Progenitor cell of endocrine pancreas (in vitro differentiated cells): ENCODE data around the gene SLC36A4. TPM values are rescaled to one million over a fixed set of nuclear protein-coding genes. Genes with fewer than 3 reads are reported as not detected.
"Not testable (repeated sequence)": the region's sequence is repeated elsewhere in the genome, so short reads cannot be mapped to it uniquely, and the experiment has no call there.

Source experiments
- DNase-seq: peaks from one replicate; pipeline ENCODE4 v3.0.0; 2021; ENCODE audit warnings: low spot score; ENCODE audit not compliant: unreplicated experiment
- H3K27ac Mint-ChIP-seq: 2 replicates; pipeline ENCODE4 v1.8.0; 2021; ENCODE audit warnings: mild to moderate bottlenecking, moderate library complexity, mixed read lengths
- H3K27me3 Mint-ChIP-seq: 2 replicates; pipeline ENCODE4 v1.8.0; 2021; ENCODE audit warnings: mixed read lengths
- H3K36me3 Mint-ChIP-seq: 2 replicates; pipeline ENCODE4 v1.8.0; 2022; ENCODE audit warnings: mixed read lengths; ENCODE audit not compliant: insufficient read depth
- H3K4me1 Mint-ChIP-seq: 2 replicates; pipeline ENCODE4 v1.8.0; 2021; ENCODE audit warnings: low read depth, mixed read lengths
- H3K4me3 Mint-ChIP-seq: 2 replicates; pipeline ENCODE4 v1.8.0; 2021; ENCODE audit warnings: low read depth, mild to moderate bottlenecking, moderate library complexity, mixed read lengths
- H3K9me3 Mint-ChIP-seq: 2 replicates; pipeline ENCODE4 v1.8.0; 2021; ENCODE audit warnings: low read depth, mixed read lengths
- total RNA-seq: library from RNA; stranded (reverse); gene quantifications from 2 replicates; pipeline ENCODE4 v1.2.1, GENCODE V29; 2021
- TF ChIP-seq, protein P1 (sequence below): fragments of 200-600 bp; sonication (generic); IDR thresholded peaks from one replicate; pipeline ENCODE4 v1.5.0; 2021; ENCODE audit warnings: antibody characterized with exemption, mild to moderate bottlenecking; ENCODE audit not compliant: unreplicated experiment

Gene SLC36A4
- total RNA-seq, 1 donor from 2014 or later: 36.4 TPM

DNA sequence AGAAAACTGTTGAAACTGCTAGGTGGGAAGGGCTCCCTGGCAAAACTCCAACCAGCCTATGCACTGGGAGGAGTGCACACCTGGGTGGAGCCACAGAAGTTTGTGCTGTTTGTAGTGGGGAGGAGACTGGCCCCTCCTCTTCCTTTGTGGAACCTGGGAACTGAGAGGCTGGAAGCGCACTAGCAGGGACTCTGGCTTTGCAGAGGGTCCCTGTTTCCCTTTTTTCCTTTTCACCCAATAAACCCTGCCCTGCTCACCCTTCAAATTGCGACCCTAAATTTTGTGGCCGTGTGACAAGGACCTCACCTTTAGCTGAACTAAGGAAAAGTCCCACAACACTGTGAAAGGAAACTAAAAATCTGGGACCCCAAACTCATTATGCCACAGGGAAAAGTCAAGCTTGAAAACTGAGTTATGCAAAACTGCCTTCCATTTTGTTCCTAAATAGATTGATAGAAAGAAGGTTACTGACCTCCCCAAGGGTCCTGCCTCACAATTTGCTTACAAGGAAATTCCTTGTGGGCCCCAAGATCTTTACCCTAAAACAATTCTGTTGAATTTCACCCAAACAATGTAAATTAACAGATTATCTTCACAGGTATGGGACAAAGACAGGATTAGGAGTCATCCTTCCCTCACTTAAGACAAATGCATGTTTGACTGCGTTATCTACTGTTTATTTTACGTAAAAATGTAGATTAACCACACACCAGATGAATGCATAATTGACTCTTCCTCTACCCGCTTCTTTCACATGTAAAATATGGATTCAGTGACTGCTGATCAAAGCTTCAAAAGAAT, 81.0 kb downstream of the SLC36A4 start:
- Mint-ChIP-seq H3K27me3 (no peaks in the 10 kb centered on the region), H3K27ac (no peak overlapping the region)

DNA sequence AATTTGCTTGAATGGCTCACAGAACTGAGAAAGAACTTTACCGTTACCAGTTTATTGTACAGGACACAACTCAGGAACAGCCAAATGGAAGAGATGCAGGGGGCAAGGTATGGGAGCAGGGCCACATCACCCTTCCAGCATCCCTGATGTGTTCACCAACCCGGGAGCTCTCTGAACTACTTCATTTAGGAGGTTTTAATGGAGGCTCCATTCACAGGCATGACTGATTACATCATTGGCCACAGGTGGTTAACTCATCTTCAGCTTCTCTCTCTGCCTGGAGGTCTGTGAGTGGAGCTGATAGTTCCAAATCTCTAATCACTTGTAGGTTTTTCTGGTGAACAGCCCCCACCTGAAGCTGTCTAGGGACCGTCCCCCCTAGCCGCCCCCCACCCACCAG, 83.5 kb downstream of the SLC36A4 start:
- DNase-seq: no peak
- H3K9me3 Mint-ChIP-seq: peaks cover 15% of the 10 kb centered on the region
- no peak overlapping the region for H3K27ac Mint-ChIP-seq
- H3K4me1 Mint-ChIP-seq: peaks cover 12% of the 10 kb centered on the region
- H3K4me3 Mint-ChIP-seq: no peak overlapping the region
- H3K36me3 Mint-ChIP-seq: no peaks in the 10 kb centered on the region
- TF ChIP-seq, protein P1, sequence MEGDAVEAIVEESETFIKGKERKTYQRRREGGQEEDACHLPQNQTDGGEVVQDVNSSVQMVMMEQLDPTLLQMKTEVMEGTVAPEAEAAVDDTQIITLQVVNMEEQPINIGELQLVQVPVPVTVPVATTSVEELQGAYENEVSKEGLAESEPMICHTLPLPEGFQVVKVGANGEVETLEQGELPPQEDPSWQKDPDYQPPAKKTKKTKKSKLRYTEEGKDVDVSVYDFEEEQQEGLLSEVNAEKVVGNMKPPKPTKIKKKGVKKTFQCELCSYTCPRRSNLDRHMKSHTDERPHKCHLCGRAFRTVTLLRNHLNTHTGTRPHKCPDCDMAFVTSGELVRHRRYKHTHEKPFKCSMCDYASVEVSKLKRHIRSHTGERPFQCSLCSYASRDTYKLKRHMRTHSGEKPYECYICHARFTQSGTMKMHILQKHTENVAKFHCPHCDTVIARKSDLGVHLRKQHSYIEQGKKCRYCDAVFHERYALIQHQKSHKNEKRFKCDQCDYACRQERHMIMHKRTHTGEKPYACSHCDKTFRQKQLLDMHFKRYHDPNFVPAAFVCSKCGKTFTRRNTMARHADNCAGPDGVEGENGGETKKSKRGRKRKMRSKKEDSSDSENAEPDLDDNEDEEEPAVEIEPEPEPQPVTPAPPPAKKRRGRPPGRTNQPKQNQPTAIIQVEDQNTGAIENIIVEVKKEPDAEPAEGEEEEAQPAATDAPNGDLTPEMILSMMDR: no peak
- H3K27me3 Mint-ChIP-seq: no peaks in the 10 kb centered on the region

More for the DNA sequence above, 81.0 kb downstream of the SLC36A4 start:
- Mint-ChIP-seq H3K36me3 (no peaks in the 10 kb centered on the region), H3K4me3 (no peak overlapping the region), H3K4me1 (peaks cover 11% of the 10 kb centered on the region), H3K9me3 (no peaks in the 10 kb centered on the region)
- TF ChIP-seq, protein P1: no peak
- DNase-seq: no peak

DNA sequence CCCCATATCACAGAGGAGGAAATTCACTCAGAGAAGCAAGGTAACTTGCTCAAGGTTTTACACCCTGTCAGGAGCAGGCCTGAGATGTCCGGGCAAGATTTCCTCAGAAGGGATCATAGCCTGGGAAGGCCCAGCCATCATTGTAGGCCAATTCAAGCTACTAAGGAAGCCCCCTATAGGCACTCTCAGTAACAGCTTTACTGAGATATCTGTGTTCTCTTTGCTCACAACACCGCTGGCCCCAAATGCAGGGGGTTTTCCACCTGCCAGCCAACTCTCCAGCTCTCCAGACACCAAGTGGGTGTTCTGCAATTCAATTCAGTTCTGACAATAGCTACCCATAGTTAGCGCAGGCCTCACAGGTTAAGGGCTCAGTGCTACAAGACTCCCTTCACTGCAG, 84.0 kb downstream of the SLC36A4 start:
- no peak overlapping the region for H3K4me3 Mint-ChIP-seq
- no peak overlapping the region for H3K27ac Mint-ChIP-seq
- no peaks in the 10 kb centered on the region for H3K27me3 Mint-ChIP-seq
- no peak for DNase-seq
- no peaks in the 10 kb centered on the region for H3K36me3 Mint-ChIP-seq
- H3K9me3 Mint-ChIP-seq: peaks cover 16% of the 10 kb centered on the region
- TF ChIP-seq, protein P1: peak; percentile 25
- H3K4me1 Mint-ChIP-seq: peaks cover 13% of the 10 kb centered on the region

DNA sequence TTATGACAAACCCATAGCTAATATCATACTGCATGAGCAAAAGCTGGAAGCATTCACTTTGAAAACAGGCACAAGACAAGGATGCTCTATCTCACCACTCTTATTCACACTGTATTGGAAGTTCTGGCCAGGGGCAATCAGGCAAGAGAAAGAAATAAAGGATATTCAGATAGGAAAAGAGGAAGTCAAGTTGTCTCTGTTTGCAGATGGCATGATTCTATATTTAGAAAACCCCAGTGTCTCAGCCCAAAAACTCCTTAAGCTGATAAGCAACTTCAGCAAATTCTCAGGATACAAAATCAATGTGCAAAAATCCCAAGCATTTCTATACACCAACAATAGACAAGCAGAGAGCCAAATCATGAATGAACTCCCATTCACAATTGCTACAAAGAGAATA, 86.6 kb downstream of the SLC36A4 start:
- not testable (repeated sequence) for H3K4me1 Mint-ChIP-seq, H3K27ac Mint-ChIP-seq, H3K36me3 Mint-ChIP-seq, H3K27me3 Mint-ChIP-seq, DNase-seq, H3K4me3 Mint-ChIP-seq
- H3K9me3 Mint-ChIP-seq: peaks cover 16% of the 10 kb centered on the region

DNA sequence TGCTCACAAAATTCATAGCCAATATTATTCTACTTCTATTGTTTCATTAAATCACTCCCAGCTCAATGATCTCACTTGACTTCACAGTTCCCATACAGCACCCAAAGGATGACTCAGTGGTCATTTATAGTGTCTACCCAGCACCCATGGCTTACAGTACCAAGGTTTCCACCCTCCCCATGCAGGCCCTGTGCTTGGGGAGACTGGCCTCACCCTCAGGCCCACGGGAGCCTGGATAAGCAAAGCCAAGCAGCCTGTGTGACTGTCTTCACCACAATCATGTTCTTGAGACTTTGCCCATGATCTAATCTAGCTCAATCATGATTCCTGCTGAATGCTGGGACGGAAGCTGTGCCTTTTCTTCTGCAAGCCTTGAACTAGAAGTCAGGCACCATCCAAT, 97.6 kb downstream of the SLC36A4 start:
- H3K27ac Mint-ChIP-seq: no peak overlapping the region
- H3K36me3 Mint-ChIP-seq: no peaks in the 10 kb centered on the region
- peaks cover 4% of the 10 kb centered on the region for H3K4me1 Mint-ChIP-seq
- no peak overlapping the region for H3K4me3 Mint-ChIP-seq
- TF ChIP-seq, protein P1: no peak
- H3K9me3 Mint-ChIP-seq: peaks cover 19% of the 10 kb centered on the region
- DNase-seq: no peak
- H3K27me3 Mint-ChIP-seq: no peaks in the 10 kb centered on the region

DNA sequence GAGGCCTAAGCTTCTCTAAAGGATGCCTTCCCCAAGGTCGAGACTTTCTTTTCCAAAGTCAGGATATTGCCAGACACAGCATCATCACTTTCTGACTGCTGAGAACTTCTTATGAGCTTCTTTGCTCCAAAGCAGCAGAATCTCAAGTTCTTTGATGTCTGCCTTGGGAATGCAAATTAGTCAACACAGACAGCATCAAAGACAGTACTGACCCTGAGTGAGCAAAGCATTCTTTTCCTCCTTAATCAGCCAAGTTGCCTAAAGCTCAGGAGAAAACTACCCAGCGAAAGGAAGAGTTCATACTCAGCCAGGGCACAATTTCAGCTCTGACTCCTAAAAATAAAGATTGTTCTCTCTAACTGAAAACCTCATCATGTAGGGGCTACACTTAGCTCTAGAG, 98.0 kb downstream of the SLC36A4 start:
- H3K4me1 Mint-ChIP-seq: peaks cover 4% of the 10 kb centered on the region
- H3K27me3 Mint-ChIP-seq: no peaks in the 10 kb centered on the region
- H3K9me3 Mint-ChIP-seq: peaks cover 23% of the 10 kb centered on the region
- H3K4me3 Mint-ChIP-seq: no peak overlapping the region
- TF ChIP-seq, protein P1: no peak
- H3K27ac Mint-ChIP-seq: no peak overlapping the region
- H3K36me3 Mint-ChIP-seq: no peaks in the 10 kb centered on the region
- DNase-seq: no peak
